GM19035 (cell line): ENCODE data around the gene ISG15.
"Not testable (repeated sequence)": the region's sequence is repeated elsewhere in the genome, so short reads cannot be mapped to it uniquely, and the experiment has no call there.

Experiments
- ATAC-seq: cut with Tn5 transposase; IDR thresholded peaks from one replicate; pipeline ENCODE4 v1.9.1; 2021; ENCODE audit not compliant: unreplicated experiment

The ISG15 gene

GRCh38 chr1:1011396-1011949, 1.8 kb upstream of the ISG15 start:
- no peak for ATAC-seq

GRCh38 chr1:1012736-1013104, 577 bp upstream of the ISG15 start:
- not testable (repeated sequence) for ATAC-seq

GRCh38 chr1:1013922-1014648, 788 bp downstream of the ISG15 start:
- ATAC-seq: no peak

- no peak for ATAC-seq
Observed at GRCh38 chr1:1014799-1015681, 1.7 kb downstream of the ISG15 start.

- not testable (repeated sequence) for ATAC-seq
Observed at GRCh38 chr1:1017397-1018320, 4.4 kb downstream of the ISG15 start.

- not testable (repeated sequence) for ATAC-seq
Observed at GRCh38 chr1:1018321-1018685, 5.0 kb downstream of the ISG15 start.

GRCh38 chr1:1019122-1019999, 6.1 kb downstream of the ISG15 start:
- ATAC-seq: peak; percentile 75

- peak; percentile 33 for ATAC-seq
Observed at GRCh38 chr1:1020000-1020404, 6.7 kb downstream of the ISG15 start, which contains the start of gene AGRN. Gene AGRN, plus strand, starts transcription at chr1:1020120. Its CDS starts 53 bp downstream, at chr1:1020173.

GRCh38 chr1:1020415-1021009, 7.2 kb downstream of the ISG15 start:
- ATAC-seq: peak; percentile 24

- ATAC-seq: no peak
Observed at GRCh38 chr1:1021010-1021919, 8.0 kb downstream of the ISG15 start.

GRCh38 chr1:1021920-1022259, 8.6 kb downstream of the ISG15 start:
- ATAC-seq: no peak

GRCh38 chr1:1022302-1023009, 9.2 kb downstream of the ISG15 start:
- no peak for ATAC-seq

- no peak for ATAC-seq
Observed at GRCh38 chr1:1023700-1024099, 10.4 kb downstream of the ISG15 start.

- ATAC-seq: no peak
Observed at GRCh38 chr1:1024149-1024770, 11.0 kb downstream of the ISG15 start.

- ATAC-seq: no peak
Observed at GRCh38 chr1:1024771-1025699, 11.7 kb downstream of the ISG15 start.

- no peak for ATAC-seq
Observed at GRCh38 chr1:1025730-1026129, 12.4 kb downstream of the ISG15 start.
